AG09309 (cell line): Measurements from ENCODE around the gene KLK15.
A peak's percentile ranks its signal among the peaks of the same experiment; 100 is the strongest.

Experiments used
- DNase-seq: peaks from one replicate; pipeline ENCODE4 v3.0.0-alpha.2; 2010; ENCODE audit warnings: low read depth
- H3K4me3 ChIP-seq: 2 replicates; pipeline ENCODE4 v1.5.1; 2011; ENCODE audit warnings: mild to moderate bottlenecking, low read depth, low read length, moderate library complexity; ENCODE audit not compliant: control insufficient read depth
- TF ChIP-seq, protein P1 (sequence below): IDR thresholded peaks from 2 replicates; pipeline ENCODE4 v1.5.1; 2011; ENCODE audit warnings: mild to moderate bottlenecking, low read depth, low read length, inconsistent platforms; ENCODE audit not compliant: insufficient read depth, control insufficient read depth; ENCODE audit errors: missing control alignments

KLK15 gene

DNA sequence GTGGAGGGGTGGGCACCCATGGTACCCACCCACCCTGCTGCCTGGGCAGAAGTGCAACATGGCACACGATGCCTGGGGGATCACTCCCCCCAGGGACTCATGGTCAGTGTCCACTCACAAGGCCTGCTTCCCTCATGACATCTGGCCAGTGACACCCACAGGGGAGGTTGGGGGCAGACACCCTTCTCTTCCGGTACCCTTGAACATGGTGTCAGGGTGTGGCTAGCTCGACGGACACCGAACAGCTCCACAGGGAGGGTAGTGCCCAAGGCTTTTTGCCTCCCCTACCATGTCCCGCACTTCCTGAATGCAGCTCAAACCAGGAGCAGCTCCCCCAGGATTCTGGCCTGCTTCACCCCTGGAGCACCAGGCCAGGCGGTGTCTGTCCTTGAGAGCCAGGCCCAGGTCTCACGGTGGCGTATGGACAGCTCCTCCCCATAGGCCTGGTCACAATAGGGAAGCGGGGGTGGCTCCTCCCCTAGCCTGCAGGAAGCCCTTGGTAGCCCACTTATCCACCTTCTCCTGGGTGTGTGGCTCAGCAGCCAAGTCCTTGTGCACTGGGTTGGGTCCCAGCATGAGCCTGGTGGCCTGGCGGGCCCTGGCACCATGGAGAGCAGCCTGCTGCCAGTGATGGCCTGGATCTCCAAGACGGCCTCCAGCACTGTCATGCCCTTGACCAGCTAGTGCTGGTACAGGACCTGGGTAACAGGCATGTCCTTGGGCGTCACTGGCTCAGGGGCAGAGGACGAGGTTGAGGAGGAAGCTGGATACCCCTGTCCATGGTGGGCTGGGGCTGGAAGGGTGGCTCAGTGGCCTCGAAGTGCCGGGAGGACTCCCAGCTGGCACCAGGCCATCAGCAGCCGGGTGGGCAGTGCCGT, 35.4 kb downstream of the KLK15 start:
- no peak for DNase-seq
- H3K4me3 ChIP-seq: no peak overlapping the region
- TF ChIP-seq, protein P1, sequence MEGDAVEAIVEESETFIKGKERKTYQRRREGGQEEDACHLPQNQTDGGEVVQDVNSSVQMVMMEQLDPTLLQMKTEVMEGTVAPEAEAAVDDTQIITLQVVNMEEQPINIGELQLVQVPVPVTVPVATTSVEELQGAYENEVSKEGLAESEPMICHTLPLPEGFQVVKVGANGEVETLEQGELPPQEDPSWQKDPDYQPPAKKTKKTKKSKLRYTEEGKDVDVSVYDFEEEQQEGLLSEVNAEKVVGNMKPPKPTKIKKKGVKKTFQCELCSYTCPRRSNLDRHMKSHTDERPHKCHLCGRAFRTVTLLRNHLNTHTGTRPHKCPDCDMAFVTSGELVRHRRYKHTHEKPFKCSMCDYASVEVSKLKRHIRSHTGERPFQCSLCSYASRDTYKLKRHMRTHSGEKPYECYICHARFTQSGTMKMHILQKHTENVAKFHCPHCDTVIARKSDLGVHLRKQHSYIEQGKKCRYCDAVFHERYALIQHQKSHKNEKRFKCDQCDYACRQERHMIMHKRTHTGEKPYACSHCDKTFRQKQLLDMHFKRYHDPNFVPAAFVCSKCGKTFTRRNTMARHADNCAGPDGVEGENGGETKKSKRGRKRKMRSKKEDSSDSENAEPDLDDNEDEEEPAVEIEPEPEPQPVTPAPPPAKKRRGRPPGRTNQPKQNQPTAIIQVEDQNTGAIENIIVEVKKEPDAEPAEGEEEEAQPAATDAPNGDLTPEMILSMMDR: no peak

DNA sequence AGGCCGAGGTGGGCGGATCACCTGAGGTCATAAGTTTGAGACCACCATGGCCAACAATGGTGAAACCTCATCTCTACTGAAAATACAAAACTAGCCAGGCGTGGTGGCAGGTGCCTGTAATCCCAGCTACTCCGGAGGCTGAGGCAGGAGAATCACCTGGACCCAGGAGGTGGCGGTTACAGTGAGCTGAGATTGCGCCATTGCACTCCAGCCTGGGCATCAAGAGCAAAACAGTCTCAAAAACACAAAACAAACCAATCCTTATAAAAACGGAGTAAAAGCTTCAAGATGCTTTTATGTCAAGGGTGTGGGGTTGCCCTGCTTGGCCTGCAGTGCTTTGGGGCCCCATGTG, 36.0 kb downstream of the KLK15 start:
- no peak for DNase-seq
- no peak overlapping the region for H3K4me3 ChIP-seq
- TF ChIP-seq, protein P1: no peak

DNA sequence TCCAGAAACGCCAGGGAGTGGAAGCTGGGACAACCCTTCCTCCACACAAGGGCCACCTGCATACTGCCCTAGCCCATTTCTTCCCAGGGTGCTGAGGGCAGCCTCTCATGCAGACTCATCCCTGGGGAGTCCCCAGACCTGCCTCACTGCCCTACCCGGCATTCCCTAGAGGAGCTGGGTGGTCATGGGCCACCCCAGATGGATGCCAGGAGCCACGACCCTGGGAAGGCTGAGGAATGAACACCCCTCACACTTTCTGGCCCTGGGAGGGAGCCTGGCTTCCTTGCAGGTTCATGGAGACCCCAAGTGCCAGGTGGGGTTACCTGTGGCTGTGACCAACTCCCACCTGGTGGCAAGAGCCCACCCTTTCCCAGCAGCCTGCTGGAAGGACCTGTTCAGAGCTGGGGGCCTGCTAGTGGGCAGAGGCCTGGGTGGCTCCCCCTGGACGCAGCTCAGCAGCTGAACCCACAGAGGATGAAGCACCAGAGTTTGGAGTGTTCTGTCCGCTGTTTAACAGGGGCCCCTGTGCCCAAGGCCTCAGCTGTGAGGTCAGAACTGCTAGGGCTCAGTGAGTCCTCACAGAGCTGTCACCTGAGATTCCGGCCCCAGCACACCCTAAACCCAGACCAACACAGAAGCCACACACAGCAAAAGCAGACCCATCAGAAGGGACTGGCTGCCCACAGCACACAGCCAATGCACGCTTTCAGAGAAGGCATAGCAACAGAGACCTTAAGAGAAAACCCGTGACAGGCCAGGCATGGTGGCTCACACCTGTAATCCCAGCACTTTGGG, 36.5 kb downstream of the KLK15 start:
- H3K4me3 ChIP-seq: no peak overlapping the region
- TF ChIP-seq, protein P1: no peak
- DNase-seq: no peak

DNA sequence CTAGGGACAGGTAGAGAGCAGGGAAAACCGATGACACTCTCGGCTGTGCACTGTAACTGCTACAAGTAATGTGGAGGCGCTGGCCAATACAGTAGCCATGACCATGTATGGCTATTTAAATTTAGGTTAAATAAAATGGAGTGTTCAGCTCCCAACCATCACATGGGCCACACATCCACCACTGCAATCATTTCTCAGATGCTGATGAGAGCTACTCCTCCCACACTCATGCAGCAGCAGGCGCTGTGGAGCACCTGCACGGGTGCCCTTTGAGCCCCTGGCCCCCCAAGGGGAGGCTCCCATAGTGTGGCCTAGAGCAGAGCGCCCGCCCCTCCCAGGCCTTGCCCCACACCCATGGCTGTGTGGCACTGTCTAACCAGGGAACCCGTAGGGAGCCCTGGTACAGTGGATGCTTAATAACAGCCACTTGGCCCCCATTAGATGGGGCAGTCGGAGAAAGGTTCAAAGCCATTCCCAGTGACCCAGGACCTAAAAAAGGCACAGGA, 37.2 kb downstream of the KLK15 start:
- no peak for DNase-seq
- H3K4me3 ChIP-seq: no peak overlapping the region
- TF ChIP-seq, protein P1: no peak

DNA sequence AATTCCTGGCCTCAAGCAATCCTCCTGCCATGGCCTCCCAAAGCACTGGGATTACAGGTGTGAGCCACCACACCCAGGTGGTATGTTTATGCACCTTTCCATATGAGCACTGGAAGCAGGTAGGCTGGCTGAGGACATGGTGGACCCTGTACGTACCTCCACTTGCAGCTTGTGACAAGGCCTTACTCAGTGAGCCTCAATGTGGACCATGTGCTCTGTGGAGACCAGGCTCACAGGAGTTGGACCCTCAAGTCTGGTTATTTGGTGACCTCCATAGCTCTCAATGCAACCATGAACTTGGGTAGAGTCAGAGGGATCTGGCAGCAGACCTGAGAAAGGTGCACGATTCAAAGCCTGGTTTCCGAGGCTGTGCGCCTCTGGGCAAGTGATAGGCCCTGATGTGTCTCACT, 37.7 kb downstream of the KLK15 start:
- TF ChIP-seq, protein P1: no peak
- no peak for DNase-seq
- H3K4me3 ChIP-seq: no peak overlapping the region

DNA sequence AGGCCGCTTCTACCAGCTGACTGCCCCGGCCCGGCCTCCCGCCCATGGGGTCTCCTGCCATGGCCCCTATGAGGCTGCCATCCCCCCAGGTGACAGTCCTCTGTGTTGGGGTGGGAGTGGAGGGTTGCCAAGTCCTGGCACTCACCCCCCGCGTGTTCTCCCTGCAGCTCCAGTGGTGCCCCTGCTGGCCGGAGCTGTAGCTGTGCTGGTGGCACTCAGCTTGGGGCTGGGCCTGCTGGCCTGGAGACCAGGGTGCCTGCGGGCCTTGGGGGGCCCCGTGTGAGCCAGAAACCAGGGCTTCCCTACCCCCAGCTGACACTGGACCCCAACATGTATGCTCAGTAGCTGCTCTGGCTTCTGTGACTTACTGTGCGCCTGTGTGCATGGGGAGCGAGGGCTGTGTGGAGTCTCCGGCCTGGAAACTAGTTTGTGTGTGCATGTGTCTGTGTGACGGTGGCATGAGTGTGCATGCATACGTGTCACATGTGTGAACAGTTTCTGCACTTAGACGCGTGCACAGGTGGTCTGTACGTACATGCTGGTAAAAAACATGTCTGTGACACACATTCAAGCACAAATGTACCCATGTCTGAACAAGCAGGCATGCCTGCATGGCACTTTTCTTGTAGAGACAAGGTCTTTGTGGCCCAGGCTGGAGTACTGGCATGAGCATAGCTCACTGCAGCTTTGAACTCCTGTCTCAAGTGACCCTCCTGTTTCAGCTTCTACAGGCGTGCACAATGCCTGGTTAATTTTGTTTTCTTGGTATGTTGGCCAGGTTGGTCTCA, 38.3 kb downstream of the KLK15 start:
- DNase-seq: no peak
- no peak overlapping the region for H3K4me3 ChIP-seq
- TF ChIP-seq, protein P1: peak; percentile 15
